Nephron (organoid): ENCODE measurements around the gene MMP10.

Experiments
- H3K27ac Mint-ChIP-seq, 3 experiments: 2 replicates each; pipeline ENCODE4 v1.8.0; 2020; ENCODE audit warnings: mixed read lengths in 3 of 3, mild to moderate bottlenecking in 2 of 3, moderate library complexity in 1 of 3
- H3K27me3 Mint-ChIP-seq: 2 replicates; pipeline ENCODE4 v1.8.0; 2021; ENCODE audit warnings: low read depth, mild to moderate bottlenecking, moderate library complexity, mixed read lengths
- H3K36me3 Mint-ChIP-seq: 2 replicates; pipeline ENCODE4 v1.8.0; 2020; ENCODE audit warnings: low read depth, mixed read lengths
- H3K4me1 Mint-ChIP-seq: 2 replicates; pipeline ENCODE4 v1.8.0; 2020; ENCODE audit warnings: mixed read lengths
- H3K4me3 Mint-ChIP-seq, 3 experiments: 2 replicates each; pipeline ENCODE4 v1.8.0; 2020; ENCODE audit warnings: mild to moderate bottlenecking in 3 of 3, mixed read lengths in 3 of 3, moderate library complexity in 2 of 3
- H3K9me3 Mint-ChIP-seq: 2 replicates; pipeline ENCODE4 v1.8.0; 2020; ENCODE audit warnings: mixed read lengths
- CTCF ChIP-seq, 3 experiments: fragments of 200-600 bp; sonication (generic); IDR thresholded peaks; one replicate each; pipeline ENCODE4 v1.5.0; 2021; ENCODE audit warnings: antibody characterized with exemption in 3 of 3; ENCODE audit not compliant: unreplicated experiment in 3 of 3

Gene MMP10

GRCh38 chr11:102776454-102776853, 4.0 kb downstream of the MMP10 start:
- Mint-ChIP-seq H3K9me3 (no peaks in the 10 kb centered on the region), H3K27me3 (peaks cover 7% of the 10 kb centered on the region), H3K4me3 (no peak overlapping the region), H3K36me3 (no peaks in the 10 kb centered on the region), H3K27ac (no peak overlapping the region), H3K4me1 (no peaks in the 10 kb centered on the region)
- TF ChIP-seq CTCF (IDR thresholded peaks at IDR 0.05; ENCODE audit: unreplicated experiment in 3 of 3): no peak

GRCh38 chr11:102773386-102773785, 7.0 kb downstream of the MMP10 start:
- Mint-ChIP-seq H3K9me3 (no peaks in the 10 kb centered on the region), H3K27me3 (peaks cover 3% of the 10 kb centered on the region), H3K4me1 (no peaks in the 10 kb centered on the region), H3K4me3 (no peak overlapping the region), H3K36me3 (no peaks in the 10 kb centered on the region), H3K27ac (no peak overlapping the region)
- TF ChIP-seq CTCF (IDR thresholded peaks at IDR 0.05; ENCODE audit: unreplicated experiment in 3 of 3): no peak

DNA sequence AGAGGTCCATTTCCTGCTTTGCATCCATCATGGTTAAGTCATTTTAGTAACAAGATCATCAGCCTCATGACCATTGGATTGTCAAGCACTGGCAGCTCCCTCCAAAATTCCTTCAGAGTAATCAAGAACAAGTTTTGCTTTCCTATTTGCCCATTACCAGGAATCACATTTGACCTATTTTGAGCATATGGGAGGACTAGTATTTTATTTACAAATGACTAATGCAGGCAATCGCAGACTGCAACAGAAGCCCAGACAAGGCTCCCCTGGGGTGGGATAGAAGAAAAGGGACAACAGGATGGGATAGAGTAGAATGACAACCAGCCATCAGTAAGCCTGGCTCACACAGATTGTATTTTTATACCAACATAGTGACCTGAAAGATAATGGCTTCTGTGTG, 9.1 kb downstream of the MMP10 start:
- Mint-ChIP-seq H3K4me3 (no peak overlapping the region), H3K27ac (no peak overlapping the region), H3K36me3 (no peaks in the 10 kb centered on the region), H3K4me1 (no peaks in the 10 kb centered on the region), H3K9me3 (no peaks in the 10 kb centered on the region), H3K27me3 (peaks cover 3% of the 10 kb centered on the region)
- TF ChIP-seq CTCF (IDR thresholded peaks at IDR 0.05; ENCODE audit: unreplicated experiment in 3 of 3): no peak

GRCh38 chr11:102770191-102770590, 10.2 kb downstream of the MMP10 start:
- TF ChIP-seq CTCF (IDR thresholded peaks at IDR 0.05; ENCODE audit: unreplicated experiment in 3 of 3): no peak
- Mint-ChIP-seq H3K9me3 (no peaks in the 10 kb centered on the region), H3K27ac (no peak overlapping the region), H3K4me1 (no peaks in the 10 kb centered on the region), H3K4me3 (no peak overlapping the region), H3K36me3 (no peaks in the 10 kb centered on the region), H3K27me3 (peaks cover 3% of the 10 kb centered on the region)

- no peak for TF ChIP-seq CTCF (IDR thresholded peaks at IDR 0.05; ENCODE audit: unreplicated experiment in 3 of 3)
- Mint-ChIP-seq H3K27ac (no peak overlapping the region), H3K4me3 (no peak overlapping the region), H3K27me3 (peaks cover 4% of the 10 kb centered on the region), H3K4me1 (no peaks in the 10 kb centered on the region), H3K9me3 (no peaks in the 10 kb centered on the region), H3K36me3 (no peaks in the 10 kb centered on the region)
These were observed 12.6 kb downstream of the MMP10 start for GRCh38 chr11:102767800-102768199.

DNA sequence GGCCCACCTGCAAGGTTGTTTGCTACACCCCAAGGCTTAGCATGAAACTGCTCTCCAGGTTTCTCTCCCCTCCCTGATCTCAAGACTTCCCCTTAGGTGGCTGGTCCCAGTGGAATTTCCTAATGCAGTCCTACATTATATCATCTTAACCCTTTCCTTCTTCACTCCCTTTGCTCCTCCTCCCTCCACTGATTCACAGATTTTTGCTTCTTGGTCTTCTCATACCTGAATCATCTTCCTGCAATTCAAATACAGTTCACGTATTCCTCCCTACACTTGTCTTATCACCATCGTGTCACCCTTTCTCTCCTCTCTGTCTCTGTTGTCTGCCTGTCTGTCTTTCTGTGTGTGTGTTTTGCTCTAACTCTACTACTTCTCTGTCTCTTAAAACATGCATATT, 17.0 kb downstream of the MMP10 start:
- Mint-ChIP-seq H3K27me3 (peaks cover 4% of the 10 kb centered on the region), H3K36me3 (no peaks in the 10 kb centered on the region), H3K4me3 (no peak overlapping the region), H3K4me1 (peaks cover 5% of the 10 kb centered on the region), H3K27ac (no peak overlapping the region), H3K9me3 (no peaks in the 10 kb centered on the region)
- TF ChIP-seq CTCF (IDR thresholded peaks at IDR 0.05; ENCODE audit: unreplicated experiment in 3 of 3): no peak
